HEK293T (cell line): ENCODE results near the gene SCMH1.

Source experiments
- FOXK2 ChIP-seq: fragments of 450-650 bp; IDR thresholded peaks from 2 replicates; pipeline ENCODE4 v1.6.1; 2016; ENCODE audit warnings: mild to moderate bottlenecking
- HDGF ChIP-seq: fragments of 450-650 bp; IDR thresholded peaks from 2 replicates; pipeline ENCODE4 v1.6.1; 2017; ENCODE audit warnings: antibody characterized with exemption, borderline replicate concordance

DNA sequence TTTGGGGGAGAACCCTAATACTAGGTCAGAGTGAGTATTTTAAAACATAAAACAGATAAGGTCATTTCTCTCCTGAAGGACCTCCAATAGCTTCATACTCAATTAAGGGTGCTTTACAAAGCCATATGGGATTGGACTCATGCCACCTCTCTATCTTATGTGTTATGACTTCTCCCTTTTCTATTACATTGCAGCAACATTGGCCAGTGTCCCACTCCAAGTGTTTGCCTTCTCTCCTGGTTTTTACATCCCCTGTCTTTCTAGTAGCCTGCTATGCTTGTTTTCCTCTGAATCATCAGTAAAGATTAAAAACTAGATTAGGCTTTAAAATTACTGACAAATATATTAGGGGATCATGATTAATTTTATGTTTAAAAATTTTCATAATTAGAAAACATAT is 66.6 kb downstream of the SCMH1 start:
- no peak for TF ChIP-seq HDGF
- TF ChIP-seq FOXK2, result no peak
